NCI-H128 (cell line): Measurements from ENCODE around the gene CAV1.

ENCODE experiments used
- DNase-seq: peaks from one replicate; lab custom pipeline; 2025; ENCODE audit not compliant: unreplicated experiment; lab: John Stamatoyannopoulos, UW

The CAV1 gene

GRCh38 chr7:116610210-116610609, 85.4 kb downstream of the CAV1 start:
- DNase-seq = no peak

GRCh38 chr7:116610721-116611120, 85.9 kb downstream of the CAV1 start:
- DNase-seq = no peak
